Prostate gland (tissue), 2 donors: ENCODE results near the gene KIF1B.

Experiments used
- POLR2A ChIP-seq: fragments of 450-650 bp; IDR thresholded peaks from one replicate; pipeline ENCODE4 v1.6.1; 2016; ENCODE audit warnings: antibody characterized with exemption, mild to moderate bottlenecking
- TF ChIP-seq, protein P1 (sequence below), 4 experiments: fragments of 200-600 bp in 2 of 4; fragments of 450-650 bp in 2 of 4; sonication (generic) in 2 of 4; IDR thresholded peaks; 1 replicate in 3 of 4; 2 replicates in 1 of 4; pipeline ENCODE4 v1.5.1; 2016 to 2019; ENCODE audit warnings: antibody characterized with exemption in 4 of 4, mild to moderate bottlenecking in 2 of 4, moderate library complexity in 2 of 4

DNA sequence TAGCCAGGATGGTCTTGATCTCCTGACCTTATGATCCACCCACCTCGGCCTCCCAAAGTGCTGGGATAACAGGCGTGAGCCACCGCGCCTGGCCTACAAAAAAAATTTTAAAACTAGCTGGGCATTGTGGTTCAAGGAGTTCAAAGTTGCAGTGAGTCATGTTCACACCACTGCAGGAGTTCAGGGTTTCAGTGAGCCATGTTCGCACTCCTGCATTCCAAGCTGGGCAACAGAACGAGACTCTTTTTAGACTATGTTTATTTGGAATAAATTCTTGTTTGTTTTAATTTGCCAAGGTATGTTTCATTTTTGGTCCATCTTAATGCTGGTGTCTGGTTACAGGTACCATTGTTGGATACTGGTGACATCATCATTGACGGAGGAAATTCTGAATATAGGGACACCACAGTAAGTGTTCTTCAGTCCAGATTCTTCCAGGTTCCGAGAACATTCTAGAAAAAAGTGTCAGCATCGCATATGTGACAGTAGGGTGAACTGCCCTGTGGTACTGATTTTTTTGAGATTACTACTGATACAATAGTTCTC is 192.4 kb downstream of the KIF1B start:
- no peak for TF ChIP-seq POLR2A
- TF ChIP-seq, protein P1, sequence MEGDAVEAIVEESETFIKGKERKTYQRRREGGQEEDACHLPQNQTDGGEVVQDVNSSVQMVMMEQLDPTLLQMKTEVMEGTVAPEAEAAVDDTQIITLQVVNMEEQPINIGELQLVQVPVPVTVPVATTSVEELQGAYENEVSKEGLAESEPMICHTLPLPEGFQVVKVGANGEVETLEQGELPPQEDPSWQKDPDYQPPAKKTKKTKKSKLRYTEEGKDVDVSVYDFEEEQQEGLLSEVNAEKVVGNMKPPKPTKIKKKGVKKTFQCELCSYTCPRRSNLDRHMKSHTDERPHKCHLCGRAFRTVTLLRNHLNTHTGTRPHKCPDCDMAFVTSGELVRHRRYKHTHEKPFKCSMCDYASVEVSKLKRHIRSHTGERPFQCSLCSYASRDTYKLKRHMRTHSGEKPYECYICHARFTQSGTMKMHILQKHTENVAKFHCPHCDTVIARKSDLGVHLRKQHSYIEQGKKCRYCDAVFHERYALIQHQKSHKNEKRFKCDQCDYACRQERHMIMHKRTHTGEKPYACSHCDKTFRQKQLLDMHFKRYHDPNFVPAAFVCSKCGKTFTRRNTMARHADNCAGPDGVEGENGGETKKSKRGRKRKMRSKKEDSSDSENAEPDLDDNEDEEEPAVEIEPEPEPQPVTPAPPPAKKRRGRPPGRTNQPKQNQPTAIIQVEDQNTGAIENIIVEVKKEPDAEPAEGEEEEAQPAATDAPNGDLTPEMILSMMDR (IDR thresholded peaks at IDR 0.05) = no peak
